ENCODE results near the gene EVL. TPM values are rescaled to one million over a fixed set of nuclear protein-coding genes. Genes with fewer than 3 reads are reported as not detected.

EVL gene
- polyA plus RNA-seq, 1 experiment = 18.6 TPM

- DNase-seq (ENCODE audit: low read depth) = no peak
- CTCF ChIA-PET = interaction anchor here (1.3 to 4.1 kb wide), 2 partner anchors 11 to 14 kb away, joined by 5 to 21 read pairs; no protein-coding TSS in a partner anchor
- H3K4me3 ChIP-seq (ENCODE audit: low read depth, low read length) = no peak overlapping the region
- no peaks in the 10 kb centered on the region for H3K27me3 ChIP-seq (ENCODE audit: control insufficient read depth, insufficient read depth, low read length)
- H3K36me3 ChIP-seq (ENCODE audit: control insufficient read depth, insufficient read depth, low read length) = peaks cover 7% of the 10 kb centered on the region
- POLR2A ChIA-PET = no interaction called here
- no peak for TF ChIP-seq CTCF (IDR thresholded peaks at IDR 0.05; ENCODE audit: insufficient read depth, low read depth, low read length)
Observed at GRCh38 chr14:100121643-100122480, 56.6 kb downstream of the EVL start.

GRCh38 chr14:100122481-100123223 is 57.4 kb downstream of the EVL start:
- CTCF ChIA-PET = interaction anchor here (1.3 to 4.1 kb wide), 2 partner anchors 10 to 15 kb away, joined by 5 to 21 read pairs; no protein-coding TSS in a partner anchor
- Histone ChIP-seq H3K36me3 (ENCODE audit: control insufficient read depth, insufficient read depth, low read length) (peaks cover 9% of the 10 kb centered on the region), H3K27me3 (ENCODE audit: control insufficient read depth, insufficient read depth, low read length) (no peaks in the 10 kb centered on the region), H3K4me3 (ENCODE audit: low read depth, low read length) (no peak overlapping the region)
- POLR2A ChIA-PET = no interaction called here
- TF ChIP-seq CTCF (IDR thresholded peaks at IDR 0.05; ENCODE audit: insufficient read depth, low read depth, low read length) = no peak
- no peak for DNase-seq (ENCODE audit: low read depth)

- TF ChIP-seq CTCF (IDR thresholded peaks at IDR 0.05; ENCODE audit: insufficient read depth, low read depth, low read length) = no peak
- no peak for DNase-seq (ENCODE audit: low read depth)
- ChIA-PET CTCF (no interaction called here), POLR2A (no interaction called here)
- Histone ChIP-seq H3K27me3 (ENCODE audit: control insufficient read depth, insufficient read depth, low read length) (no peaks in the 10 kb centered on the region), H3K4me3 (ENCODE audit: low read depth, low read length) (no peak overlapping the region), H3K36me3 (ENCODE audit: control insufficient read depth, insufficient read depth, low read length) (peaks cover 9% of the 10 kb centered on the region)
Observed at GRCh38 chr14:100123618-100124017, 58.4 kb downstream of the EVL start.

GRCh38 chr14:100124551-100125088 is 59.4 kb downstream of the EVL start:
- no peak for TF ChIP-seq CTCF (IDR thresholded peaks at IDR 0.05; ENCODE audit: insufficient read depth, low read depth, low read length)
- H3K27me3 ChIP-seq (ENCODE audit: control insufficient read depth, insufficient read depth, low read length) = no peaks in the 10 kb centered on the region
- H3K4me3 ChIP-seq (ENCODE audit: low read depth, low read length) = no peak overlapping the region
- no peak for DNase-seq (ENCODE audit: low read depth)
- peaks cover 9% of the 10 kb centered on the region for H3K36me3 ChIP-seq (ENCODE audit: control insufficient read depth, insufficient read depth, low read length)
- ChIA-PET POLR2A (no interaction called here), CTCF (interaction anchor here (3.3 kb wide), 1 partner anchor 16 kb away, joined by 10 read pairs; no protein-coding TSS in a partner anchor)

GRCh38 chr14:100126401-100126800 is 61.2 kb downstream of the EVL start:
- no peak for TF ChIP-seq CTCF (IDR thresholded peaks at IDR 0.05; ENCODE audit: insufficient read depth, low read depth, low read length)
- ChIA-PET CTCF (interaction anchor here (1.0 to 3.3 kb wide), 3 partner anchors 8 to 67 kb away, joined by 3 to 10 read pairs (median 4); no protein-coding TSS in a partner anchor), POLR2A (no interaction called here)
- DNase-seq (ENCODE audit: low read depth) = no peak
- Histone ChIP-seq H3K27me3 (ENCODE audit: control insufficient read depth, insufficient read depth, low read length) (no peaks in the 10 kb centered on the region), H3K4me3 (ENCODE audit: low read depth, low read length) (no peak overlapping the region), H3K36me3 (ENCODE audit: control insufficient read depth, insufficient read depth, low read length) (peaks cover 8% of the 10 kb centered on the region)

All from BJ (cell line).